22Rv1 (cell line): ENCODE measurements around the gene SLC35B4.

Experiments
- CTCF ChIP-seq: fragments of 450-650 bp; IDR thresholded peaks from 2 replicates; pipeline ENCODE4 v1.5.1; 2017; ENCODE audit warnings: mild to moderate bottlenecking
- ZFX ChIP-seq: fragments of 450-650 bp; IDR thresholded peaks from 2 replicates; pipeline ENCODE4 v1.6.1; 2017; ENCODE audit warnings: antibody characterized with exemption, borderline replicate concordance

- TF ChIP-seq CTCF = no peak
- no peak for TF ChIP-seq ZFX
These were observed 39.2 kb upstream of the SLC35B4 start for GRCh38 chr7:134355927-134356326.
